Activated T-helper 1 cell treated with Interleukin-2 at 50 U/mL for 16 hours (primary cell): Measurements from ENCODE around the gene PPP3CA.
"Not testable (repeated sequence)": the region's sequence is repeated elsewhere in the genome, so short reads cannot be mapped to it uniquely, and the experiment has no call there.

ENCODE experiments used
- DNase-seq: peaks from one replicate; pipeline ENCODE4 v3.0.0-alpha.2; 2020; ENCODE audit warnings: low read depth

The PPP3CA gene

GRCh38 chr4:101208171-101208570, 139.2 kb downstream of the PPP3CA start:
- no peak for DNase-seq

GRCh38 chr4:101205916-101206315, 141.4 kb downstream of the PPP3CA start:
- peak; percentile 8 for DNase-seq

GRCh38 chr4:101201421-101201820, 145.9 kb downstream of the PPP3CA start:
- DNase-seq: no peak

- DNase-seq: no peak
These were observed 146.8 kb downstream of the PPP3CA start for GRCh38 chr4:101200561-101200960.

- DNase-seq: no peak
These were observed 147.6 kb downstream of the PPP3CA start for GRCh38 chr4:101199507-101200285.

- DNase-seq: no peak
These were observed 148.5 kb downstream of the PPP3CA start for GRCh38 chr4:101198682-101199339.

GRCh38 chr4:101197350-101197749, 150.0 kb downstream of the PPP3CA start:
- DNase-seq: no peak

- DNase-seq: no peak
These were observed 155.1 kb downstream of the PPP3CA start for GRCh38 chr4:101192244-101192643.

GRCh38 chr4:101191302-101192098, 155.8 kb downstream of the PPP3CA start:
- no peak for DNase-seq

GRCh38 chr4:101190751-101191150, 156.6 kb downstream of the PPP3CA start:
- DNase-seq: no peak

GRCh38 chr4:101188906-101189305, 158.4 kb downstream of the PPP3CA start:
- DNase-seq: no peak

GRCh38 chr4:101187841-101188240, 159.5 kb downstream of the PPP3CA start:
- no peak for DNase-seq

GRCh38 chr4:101186567-101187184, 160.7 kb downstream of the PPP3CA start:
- DNase-seq: no peak

GRCh38 chr4:101184668-101185067, 162.7 kb downstream of the PPP3CA start:
- no peak for DNase-seq

- DNase-seq: no peak
These were observed 163.5 kb downstream of the PPP3CA start for GRCh38 chr4:101183666-101184373.

- no peak for DNase-seq
These were observed 164.1 kb downstream of the PPP3CA start for GRCh38 chr4:101183221-101183620.

GRCh38 chr4:101182688-101183087, 164.6 kb downstream of the PPP3CA start:
- not testable (repeated sequence) for DNase-seq

GRCh38 chr4:101178731-101179130, 168.6 kb downstream of the PPP3CA start:
- DNase-seq: no peak

GRCh38 chr4:101177154-101177553, 170.2 kb downstream of the PPP3CA start:
- no peak for DNase-seq

GRCh38 chr4:101175896-101176676, 171.2 kb downstream of the PPP3CA start:
- DNase-seq: no peak
